ACC112 (cell line): Measurements from ENCODE around the gene MCCD1.
"Not testable (repeated sequence)": the region's sequence is repeated elsewhere in the genome, so short reads cannot be mapped to it uniquely, and the experiment has no call there.

Experiments
- H2AFZ ChIP-seq: fragments of 200-600 bp; sonication (generic); one replicate; pipeline ENCODE4 v1.6.0; 2017; ENCODE audit warnings: antibody characterized with exemption, low read length; ENCODE audit not compliant: unreplicated experiment
- H3K27ac ChIP-seq: fragments of 200-600 bp; sonication (generic); 2 replicates; pipeline ENCODE4 v1.5.1; 2014; ENCODE audit warnings: low read depth, mild to moderate bottlenecking, antibody characterized with exemption, low read length, moderate library complexity
- H3K27me3 ChIP-seq: fragments of 200-600 bp; sonication (generic); 2 replicates; pipeline ENCODE4 v1.6.1; 2014; ENCODE audit warnings: mild to moderate bottlenecking, antibody characterized with exemption, low read length, moderate library complexity, mixed read lengths; ENCODE audit not compliant: insufficient read depth
- H3K36me3 ChIP-seq: fragments of 200-600 bp; sonication (generic); 2 replicates; pipeline ENCODE4 v1.6.1; 2016; ENCODE audit warnings: mild to moderate bottlenecking, antibody characterized with exemption, low read length, moderate library complexity, mixed read lengths; ENCODE audit not compliant: insufficient read depth
- H3K4me1 ChIP-seq: fragments of 200-600 bp; sonication (generic); one replicate; pipeline ENCODE4 v1.6.1; 2016; ENCODE audit warnings: low read length, mixed read lengths; ENCODE audit not compliant: insufficient read depth, unreplicated experiment, control insufficient read depth
- H3K4me3 ChIP-seq: fragments of 200-600 bp; sonication (generic); 2 replicates; pipeline ENCODE4 v1.5.1; 2014; ENCODE audit warnings: mild to moderate bottlenecking, low read depth, low read length
- H3K79me2 ChIP-seq: fragments of 200-600 bp; sonication (generic); one replicate; pipeline ENCODE4 v1.6.0; 2016; ENCODE audit warnings: low read length; ENCODE audit not compliant: control insufficient read depth, unreplicated experiment, insufficient read depth

MCCD1 gene

GRCh38 chr6:31493550-31493874 is 35.2 kb upstream of the MCCD1 start:
- H3K36me3 ChIP-seq, H3K27me3 ChIP-seq, H2AFZ ChIP-seq: not testable (repeated sequence)
- Histone ChIP-seq H3K4me3 (peak overlapping the region; percentile 92), H3K27ac (peak overlapping the region; percentile 87), H3K79me2 (peaks cover 17% of the 10 kb centered on the region), H3K4me1 (peaks cover 20% of the 10 kb centered on the region)

- Histone ChIP-seq H2AFZ (peak overlapping the region; percentile 99), H3K4me3 (peak overlapping the region; percentile 92), H3K4me1 (peaks cover 24% of the 10 kb centered on the region), H3K79me2 (peaks cover 23% of the 10 kb centered on the region), H3K27me3 (no peaks in the 10 kb centered on the region), H3K27ac (peak overlapping the region; percentile 87), H3K36me3 (no peaks in the 10 kb centered on the region)
These were observed 34.7 kb upstream of the MCCD1 start for GRCh38 chr6:31493875-31494694.

GRCh38 chr6:31495580-31495979 is 33.2 kb upstream of the MCCD1 start:
- Histone ChIP-seq H3K27me3 (no peaks in the 10 kb centered on the region), H3K79me2 (peaks cover 34% of the 10 kb centered on the region), H3K36me3 (no peaks in the 10 kb centered on the region), H2AFZ (no peak overlapping the region), H3K27ac (peak overlapping the region; percentile 87), H3K4me1 (peaks cover 30% of the 10 kb centered on the region), H3K4me3 (peak overlapping the region; percentile 92)

- not testable (repeated sequence) for H2AFZ ChIP-seq, H3K27me3 ChIP-seq, H3K36me3 ChIP-seq
- Histone ChIP-seq H3K4me3 (peak overlapping the region; percentile 77), H3K4me1 (peaks cover 30% of the 10 kb centered on the region), H3K27ac (peak overlapping the region; percentile 40), H3K79me2 (peaks cover 47% of the 10 kb centered on the region)
These were observed 31.9 kb upstream of the MCCD1 start for GRCh38 chr6:31496826-31497225.

GRCh38 chr6:31497531-31498476 is 31.0 kb upstream of the MCCD1 start, which contains the start of gene MICB:
MICB (plus strand) TSS chr6:31498145; CDS start chr6:31498194, 49 bp downstream.
- no peaks in the 10 kb centered on the region for H3K36me3 ChIP-seq
- H3K4me1 ChIP-seq: peaks cover 26% of the 10 kb centered on the region
- peaks cover 56% of the 10 kb centered on the region for H3K79me2 ChIP-seq
- peak within 1 kb of the TSS; percentile 77 for H3K4me3 ChIP-seq
- H3K27me3 ChIP-seq: no peaks in the 10 kb centered on the region
- H2AFZ ChIP-seq: no peak within 1 kb of the TSS
- H3K27ac ChIP-seq: peak within 1 kb of the TSS; percentile 40

GRCh38 chr6:31498748-31499147 is 30.0 kb upstream of the MCCD1 start:
- Histone ChIP-seq H2AFZ (no peak overlapping the region), H3K4me1 (peaks cover 23% of the 10 kb centered on the region), H3K4me3 (peak overlapping the region; percentile 77), H3K36me3 (no peaks in the 10 kb centered on the region), H3K79me2 (peaks cover 66% of the 10 kb centered on the region), H3K27me3 (no peaks in the 10 kb centered on the region), H3K27ac (no peak overlapping the region)

- H3K4me3 ChIP-seq, H3K36me3 ChIP-seq, H3K27me3 ChIP-seq, H2AFZ ChIP-seq, H3K27ac ChIP-seq: not testable (repeated sequence)
- peaks cover 23% of the 10 kb centered on the region for H3K4me1 ChIP-seq
- H3K79me2 ChIP-seq: peaks cover 72% of the 10 kb centered on the region
These were observed 29.1 kb upstream of the MCCD1 start for GRCh38 chr6:31499648-31500047.

DNA sequence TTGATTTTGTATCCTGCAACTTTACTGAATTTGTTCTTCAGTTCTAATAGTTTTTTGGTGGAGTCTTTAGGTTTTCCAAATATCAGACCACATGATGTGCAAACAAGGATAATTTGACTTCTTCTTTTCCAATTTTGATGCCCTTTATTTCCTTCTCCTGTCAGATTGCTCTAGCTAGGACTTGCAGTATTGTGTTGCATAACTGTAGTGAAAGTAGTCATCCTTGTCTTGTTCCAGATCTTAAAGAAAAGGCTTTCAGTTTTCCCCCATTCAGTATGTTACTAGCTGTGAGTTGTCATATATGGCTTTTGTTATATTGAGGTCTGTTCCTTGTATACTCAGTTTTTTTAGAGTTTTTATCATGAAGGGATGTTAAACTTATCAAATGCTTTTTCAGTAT is 26.2 kb upstream of the MCCD1 start:
- no peak overlapping the region for H3K27ac ChIP-seq
- H3K27me3 ChIP-seq: no peaks in the 10 kb centered on the region
- H3K4me1 ChIP-seq: peaks cover 10% of the 10 kb centered on the region
- 0 out of 2 replicates have a peak, but pooled peaks cover 5% of the 10 kb centered on the region for H3K36me3 ChIP-seq
- H2AFZ ChIP-seq: no peak overlapping the region
- no peak overlapping the region for H3K4me3 ChIP-seq
- peaks cover 67% of the 10 kb centered on the region for H3K79me2 ChIP-seq

DNA sequence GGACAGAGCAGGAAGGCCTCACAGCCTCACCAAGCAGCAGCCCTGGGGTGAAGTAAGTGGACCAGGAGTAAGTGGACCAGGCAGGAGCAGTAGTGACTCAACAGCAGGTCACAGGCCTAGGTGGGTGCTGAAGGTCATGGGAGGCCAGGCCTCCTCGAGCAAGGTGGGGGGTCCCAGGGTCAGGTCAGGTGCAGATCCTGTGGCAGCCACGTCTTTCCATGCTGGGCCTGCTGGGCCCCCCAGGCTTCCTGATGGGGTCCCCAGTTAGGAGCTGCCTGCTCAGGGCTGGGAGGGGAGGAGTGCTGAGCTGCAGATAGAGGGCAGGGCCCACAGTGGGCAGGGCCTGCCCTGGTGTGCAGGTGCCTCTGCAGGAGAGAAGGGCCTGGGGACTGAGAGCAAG is 19.7 kb upstream of the MCCD1 start:
- peaks cover 13% of the 10 kb centered on the region; the same call in 1 of the 2 replicates for H3K36me3 ChIP-seq
- not testable (repeated sequence) for H3K27me3 ChIP-seq

GRCh38 chr6:31510007-31510406 is 18.8 kb upstream of the MCCD1 start:
- Histone ChIP-seq H3K79me2 (peaks cover 8% of the 10 kb centered on the region), H3K4me1 (peaks cover 12% of the 10 kb centered on the region), H2AFZ (no peak overlapping the region), H3K27me3 (no peaks in the 10 kb centered on the region), H3K36me3 (peaks cover 13% of the 10 kb centered on the region; the same call in 1 of the 2 replicates), H3K4me3 (no peak overlapping the region), H3K27ac (no peak overlapping the region)

More for the DNA sequence above, 19.7 kb upstream of the MCCD1 start:
- H3K27ac ChIP-seq, H3K4me3 ChIP-seq, H2AFZ ChIP-seq: not testable (repeated sequence)
- Histone ChIP-seq H3K79me2 (peaks cover 15% of the 10 kb centered on the region), H3K4me1 (peaks cover 12% of the 10 kb centered on the region)
